Natural killer cell (primary cell): Measurements from ENCODE around the gene LMX1B. TPM values are rescaled to one million over a fixed set of nuclear protein-coding genes. Genes with fewer than 3 reads are reported as not detected.

ENCODE experiments used
- ATAC-seq, 3 donors: fragments of 150-1000 bp in 2 of 3; fragments of 200-7000 bp in 1 of 3; cut with Tn5 transposase; 1 replicate in 1 of 3; 2 replicates in 2 of 3; pipeline ENCODE4 v1.10.0; 2021; ENCODE audit warnings: mild to moderate bottlenecking in 2 of 3, moderate library complexity in 2 of 3
- DNase-seq, 2 donors: peaks; one replicate each; pipeline versions ENCODE4 v3.0.0 to v3.0.0-alpha.2; 2013 to 2021; ENCODE audit warnings: mixed read lengths in 1 of 2
- H3K27ac ChIP-seq: one replicate; pipeline ENCODE4 v1.5.1; 2013; ENCODE audit warnings: mild to moderate bottlenecking, low read length
- H3K27me3 ChIP-seq: one replicate; pipeline ENCODE4 v1.6.1; 2013; ENCODE audit warnings: low read length; ENCODE audit not compliant: control insufficient read depth, insufficient read depth
- H3K36me3 ChIP-seq: one replicate; pipeline ENCODE4 v1.6.1; 2013; ENCODE audit warnings: low read length; ENCODE audit not compliant: control insufficient read depth, insufficient read depth
- H3K4me1 ChIP-seq: one replicate; pipeline ENCODE4 v1.6.1; 2013; ENCODE audit warnings: low read length; ENCODE audit not compliant: control insufficient read depth, insufficient read depth
- H3K4me3 ChIP-seq: one replicate; pipeline ENCODE4 v1.5.1; 2013; ENCODE audit warnings: low read length
- H3K9me3 ChIP-seq: one replicate; pipeline ENCODE4 v1.6.1; 2013; ENCODE audit warnings: low read length; ENCODE audit not compliant: control insufficient read depth, insufficient read depth
- H3K27ac Mint-ChIP-seq, 2 donors: one replicate each; pipeline ENCODE4 v1.8.0; 2022; ENCODE audit warnings: mild to moderate bottlenecking in 2 of 2, mixed read lengths in 2 of 2, moderate library complexity in 1 of 2
- H3K27me3 Mint-ChIP-seq, 2 donors: one replicate each; pipeline ENCODE4 v1.8.0; 2022; ENCODE audit warnings: low read depth in 2 of 2, mixed read lengths in 2 of 2
- H3K36me3 Mint-ChIP-seq: one replicate; pipeline ENCODE4 v1.8.0; 2022; ENCODE audit warnings: mixed read lengths
- H3K4me1 Mint-ChIP-seq, 2 donors: one replicate each; pipeline ENCODE4 v1.8.0; 2022; ENCODE audit warnings: mixed read lengths in 2 of 2
- H3K4me3 Mint-ChIP-seq: one replicate; pipeline ENCODE4 v1.8.0; 2022; ENCODE audit warnings: mild to moderate bottlenecking, moderate library complexity, mixed read lengths
- H3K9me3 Mint-ChIP-seq, 2 donors: one replicate each; pipeline ENCODE4 v1.8.0; 2022; ENCODE audit warnings: mixed read lengths in 2 of 2
- CTCF ChIP-seq: fragments of 200-600 bp; IDR thresholded peaks from one replicate; pipeline ENCODE4 v1.8.0; 2022; ENCODE audit warnings: antibody characterized with exemption
- WGBS: methylation state at CpG from one replicate; pipeline ENCODE4 v1.1.7; 2013; ENCODE audit warnings: missing lambda C conversion rate; ENCODE audit not compliant: insufficient coverage; 5-methylcytosine and 5-hydroxymethylcytosine counted together
- intact Hi-C: fragments of 100-400 bp; cut with micrococcal nuclease; formaldehyde crosslinking; loops from one replicate; pipeline ENCODE4 v1.14.2; 2022
- total RNA-seq, 4 donors: library from RNA; stranded (reverse); fragments of 120-200 nt in 1 of 4; gene quantifications; one replicate each; pipeline versions ENCODE4 v1.2.3 to v1.2.4, GENCODE V29; 2013 to 2022

Gene LMX1B
- total RNA-seq, 3 donors from 2014 or later (not counting 1 experiment from before 2014, with no cell fraction given): not detected

GRCh38 chr9:126695186-126695585 lies 81.5 kb downstream of the LMX1B start:
- no peaks in the 10 kb centered on the region for H3K36me3 ChIP-seq
- no peak for TF ChIP-seq CTCF
- intact Hi-C loops: no loop called here
- Mint-ChIP-seq H3K27ac (no peak overlapping the region), H3K27me3 (peaks cover 3 to 13% of the 10 kb centered on the region in 2 donors), H3K36me3 (no peaks in the 10 kb centered on the region), H3K9me3 (no peaks in the 10 kb centered on the region), H3K4me1 (peaks cover 0 to 11% of the 10 kb centered on the region in 2 donors), H3K4me3 (no peak overlapping the region)
- no peak overlapping the region for H3K4me3 ChIP-seq
- DNase-seq: no peak
- H3K27me3 ChIP-seq: no peaks in the 10 kb centered on the region
- no peak for ATAC-seq
- H3K27ac ChIP-seq: no peak overlapping the region
- H3K9me3 ChIP-seq: no peaks in the 10 kb centered on the region
- 75% methylated on average over 14 of the region's 14 CpGs for WGBS
- H3K4me1 ChIP-seq: no peaks in the 10 kb centered on the region

- H3K36me3 ChIP-seq: no peaks in the 10 kb centered on the region
- intact Hi-C loops: no loop called here
- no peaks in the 10 kb centered on the region for H3K36me3 Mint-ChIP-seq
- H3K4me3 ChIP-seq: no peak overlapping the region
- H3K27ac ChIP-seq: no peak overlapping the region
- no peaks in the 10 kb centered on the region for H3K27me3 ChIP-seq
- no peak for TF ChIP-seq CTCF
- no peaks in the 10 kb centered on the region for H3K9me3 Mint-ChIP-seq
- H3K27me3 Mint-ChIP-seq: peaks cover 5 to 12% of the 10 kb centered on the region in 2 donors
- DNase-seq (no peak), ATAC-seq (no peak)
- WGBS: 89% methylated on average over 22 of the region's 22 CpGs
- H3K4me1 ChIP-seq: no peaks in the 10 kb centered on the region
- no peak overlapping the region for H3K27ac Mint-ChIP-seq
- H3K4me1 Mint-ChIP-seq: peaks cover 0 to 10% of the 10 kb centered on the region in 2 donors
- no peak overlapping the region for H3K4me3 Mint-ChIP-seq
- no peaks in the 10 kb centered on the region for H3K9me3 ChIP-seq
Observed at GRCh38 chr9:126695701-126696400, 82.1 kb downstream of the LMX1B start.

DNA sequence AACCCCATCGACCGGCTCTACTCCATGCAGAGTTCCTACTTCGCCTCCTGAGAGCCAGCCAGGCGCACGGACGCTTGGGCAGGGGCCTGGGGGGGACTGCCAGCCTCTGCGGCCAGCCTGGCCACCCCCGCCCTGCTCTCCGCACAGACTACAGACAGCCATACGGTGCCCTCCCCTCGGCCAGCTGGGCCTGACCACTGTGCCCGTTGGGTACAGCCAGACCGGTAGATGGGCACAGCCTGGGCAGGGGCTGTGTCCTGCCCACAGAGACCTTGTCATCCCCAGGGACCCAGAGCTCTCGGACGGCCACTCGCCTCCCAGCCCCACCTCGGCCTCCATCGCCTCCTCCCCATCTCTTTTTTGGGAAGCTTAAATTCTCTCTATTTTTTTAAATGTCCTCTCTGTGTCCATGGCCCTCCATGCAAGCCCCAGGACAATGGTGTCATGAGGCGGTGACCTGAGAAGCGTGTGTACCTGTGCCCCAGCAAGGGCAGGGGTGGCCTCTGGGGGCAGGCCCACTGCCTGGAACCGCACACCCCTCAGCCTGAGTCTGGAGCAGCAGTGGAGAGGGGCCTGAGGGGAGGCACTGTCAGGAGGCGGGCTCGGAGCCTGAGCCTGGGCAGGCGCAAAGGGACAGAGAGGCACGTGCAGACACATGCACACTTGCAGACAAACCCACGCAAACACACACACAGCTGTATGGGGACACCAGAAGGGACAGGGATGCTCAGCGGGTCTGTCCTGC lies 82.8 kb downstream of the LMX1B start:
- Mint-ChIP-seq H3K4me3 (no peak overlapping the region), H3K36me3 (no peaks in the 10 kb centered on the region), H3K9me3 (no peaks in the 10 kb centered on the region), H3K27me3 (peaks cover 12 to 19% of the 10 kb centered on the region in 2 donors), H3K4me1 (peaks cover 0 to 10% of the 10 kb centered on the region in 2 donors), H3K27ac (no peak overlapping the region)
- WGBS: 89% methylated on average over 25 of the region's 27 CpGs
- Histone ChIP-seq H3K36me3 (no peaks in the 10 kb centered on the region), H3K4me1 (no peaks in the 10 kb centered on the region), H3K9me3 (no peaks in the 10 kb centered on the region), H3K4me3 (no peak overlapping the region), H3K27me3 (no peaks in the 10 kb centered on the region), H3K27ac (no peak overlapping the region)
- DNase-seq: no peak
- intact Hi-C loops: no loop called here
- no peak for TF ChIP-seq CTCF
- ATAC-seq: no peak
